Lower leg skin (tissue), 3 donors: ENCODE results near the gene PABPN1L.

Source experiments
- CTCF ChIP-seq, 3 donors: fragments of 450-650 bp; IDR thresholded peaks; one replicate each; pipeline ENCODE4 v1.5.1; 2016; ENCODE audit warnings: antibody characterized with exemption in 3 of 3, mild to moderate bottlenecking in 3 of 3, moderate library complexity in 2 of 3
- POLR2A ChIP-seq, 2 donors: fragments of 450-650 bp; IDR thresholded peaks; one replicate each; pipeline ENCODE4 v1.6.1; 2016 to 2017; ENCODE audit warnings: antibody characterized with exemption in 2 of 2, mild to moderate bottlenecking in 1 of 2, moderate library complexity in 1 of 2

- TF ChIP-seq POLR2A (IDR thresholded peaks at IDR 0.05) (no peak), CTCF (IDR thresholded peaks at IDR 0.05) (no peak)
Observed at GRCh38 chr16:88857728-88858339, 8.6 kb downstream of the PABPN1L start.
